ENCODE measurements around the gene MYLIP. TPM values are rescaled to one million over a fixed set of nuclear protein-coding genes. Genes with fewer than 3 reads are reported as not detected.

The MYLIP gene
- total and polyA plus RNA-seq, 8 donors = 6.6 to 20.2 (median 12.0) TPM

DNA sequence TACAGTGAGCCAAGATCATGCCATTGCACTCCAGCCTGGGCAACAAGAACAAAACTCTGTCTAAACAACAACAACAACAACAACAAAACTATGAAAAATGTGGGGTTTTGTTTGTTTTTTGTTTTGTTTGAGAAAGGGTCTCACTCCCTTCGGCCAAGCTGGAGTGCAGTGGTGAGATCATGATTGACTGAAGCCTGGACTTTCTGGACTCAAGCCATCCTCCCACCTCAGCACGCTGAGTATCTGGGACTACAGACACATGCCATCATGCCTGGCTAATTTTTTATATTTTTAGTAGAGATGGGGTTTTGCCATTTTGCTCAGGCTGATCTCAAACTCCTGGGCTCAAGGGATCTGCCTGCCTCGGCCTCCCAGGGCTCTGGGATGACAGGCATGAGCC lies 2.8 kb upstream of the MYLIP start:
- intact Hi-C loops (cut with DNase I) = loop anchor here in 1 of 3 donors (10.0 kb wide), 1 partner anchor 431 kb away; no protein-coding TSS in a partner anchor
- DNase-seq = no peak
- no peak overlapping the region for H3K27ac ChIP-seq
- no peak for ATAC-seq
- TF ChIP-seq, protein P1, sequence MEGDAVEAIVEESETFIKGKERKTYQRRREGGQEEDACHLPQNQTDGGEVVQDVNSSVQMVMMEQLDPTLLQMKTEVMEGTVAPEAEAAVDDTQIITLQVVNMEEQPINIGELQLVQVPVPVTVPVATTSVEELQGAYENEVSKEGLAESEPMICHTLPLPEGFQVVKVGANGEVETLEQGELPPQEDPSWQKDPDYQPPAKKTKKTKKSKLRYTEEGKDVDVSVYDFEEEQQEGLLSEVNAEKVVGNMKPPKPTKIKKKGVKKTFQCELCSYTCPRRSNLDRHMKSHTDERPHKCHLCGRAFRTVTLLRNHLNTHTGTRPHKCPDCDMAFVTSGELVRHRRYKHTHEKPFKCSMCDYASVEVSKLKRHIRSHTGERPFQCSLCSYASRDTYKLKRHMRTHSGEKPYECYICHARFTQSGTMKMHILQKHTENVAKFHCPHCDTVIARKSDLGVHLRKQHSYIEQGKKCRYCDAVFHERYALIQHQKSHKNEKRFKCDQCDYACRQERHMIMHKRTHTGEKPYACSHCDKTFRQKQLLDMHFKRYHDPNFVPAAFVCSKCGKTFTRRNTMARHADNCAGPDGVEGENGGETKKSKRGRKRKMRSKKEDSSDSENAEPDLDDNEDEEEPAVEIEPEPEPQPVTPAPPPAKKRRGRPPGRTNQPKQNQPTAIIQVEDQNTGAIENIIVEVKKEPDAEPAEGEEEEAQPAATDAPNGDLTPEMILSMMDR (IDR thresholded peaks at IDR 0.05) = no peak
- peaks cover 0 to under 1% (median under 1%) of the 10 kb centered on the region in 3 donors for H3K4me1 ChIP-seq
- no peaks in the 10 kb centered on the region for H3K9me3 ChIP-seq
- H3K36me3 ChIP-seq = no peaks in the 10 kb centered on the region
- no peak for FAIRE-seq
- H3K4me3 ChIP-seq = no peak overlapping the region
- H3K27me3 ChIP-seq = no peaks in the 10 kb centered on the region
- 92 to 94% methylated on average over 3 of the region's 3 CpGs for whole genome bisulfite sequencing, 2 donors

GRCh38 chr6:16126861-16127260 lies 2.0 kb upstream of the MYLIP start:
- intact Hi-C loops (cut with DNase I) = loop anchor here in 1 of 3 donors (10.0 kb wide), 1 partner anchor 432 kb away; no protein-coding TSS in a partner anchor
- Histone ChIP-seq H3K27ac (no peak overlapping the region), H3K9me3 (no peaks in the 10 kb centered on the region), H3K4me3 (no peak overlapping the region), H3K4me1 (peaks cover 7 to 9% (median 8%) of the 10 kb centered on the region in 3 donors), H3K36me3 (no peaks in the 10 kb centered on the region), H3K27me3 (no peaks in the 10 kb centered on the region)
- TF ChIP-seq, protein P1 (IDR thresholded peaks at IDR 0.05) = no peak
- 53 to 63% methylated on average over 5 of the region's 5 CpGs for WGBS, 2 donors
- FAIRE-seq (no peak), DNase-seq (no peak), ATAC-seq (no peak)

DNA sequence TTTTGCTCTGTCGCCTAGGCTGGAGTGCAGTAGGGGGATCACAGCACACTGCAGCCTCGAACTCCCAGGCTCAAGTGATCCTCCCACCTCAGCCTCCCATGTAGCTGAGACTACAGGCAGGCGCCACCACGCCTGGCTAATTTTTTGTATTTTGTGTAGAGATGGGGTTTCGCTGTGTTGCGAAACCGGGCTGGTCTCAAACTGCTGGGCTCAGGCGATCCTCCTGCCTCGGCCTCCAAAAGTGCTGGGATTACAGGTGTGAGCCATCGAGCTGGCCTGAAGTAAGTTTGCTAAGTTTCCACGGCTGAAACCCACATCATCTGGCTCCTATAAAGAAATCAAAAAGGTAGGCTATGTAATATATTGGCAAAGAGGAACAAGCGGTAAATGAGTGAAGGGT lies 1.4 kb upstream of the MYLIP start:
- FAIRE-seq (no peak), ATAC-seq (no peak), DNase-seq (no peak)
- no peaks in the 10 kb centered on the region for H3K27me3 ChIP-seq
- no peaks in the 10 kb centered on the region for H3K36me3 ChIP-seq
- TF ChIP-seq, protein P1 (IDR thresholded peaks at IDR 0.05) = no peak
- intact Hi-C loops (cut with DNase I) = loop anchor here in 1 of 3 donors (10.0 kb wide), 1 partner anchor 433 kb away; no protein-coding TSS in a partner anchor
- H3K4me1 ChIP-seq = peaks cover 13 to 14% (median 13%) of the 10 kb centered on the region in 3 donors
- no peak overlapping the region for H3K27ac ChIP-seq
- no peaks in the 10 kb centered on the region for H3K9me3 ChIP-seq
- H3K4me3 ChIP-seq = no peak overlapping the region
- WGBS, 2 donors = 97% methylated on average over 12 of the region's 12 CpGs

- no peaks in the 10 kb centered on the region for H3K9me3 ChIP-seq
- H3K27ac ChIP-seq = peak overlapping the region; percentile 88 to 98 (median 94)
- H3K4me3 ChIP-seq = peak overlapping the region; percentile 51 to 98 (median 95)
- no peaks in the 10 kb centered on the region for H3K36me3 ChIP-seq
- TF ChIP-seq, protein P1 (IDR thresholded peaks at IDR 0.05) = peak in 1 of 4 donors; percentile 2
- 0 to 1% methylated on average over 36 of the region's 36 CpGs for WGBS, 2 donors
- intact Hi-C loops (cut with DNase I) = loop anchor here in 1 of 3 donors (10.0 kb wide), 2 partner anchors 55 to 435 kb away; no protein-coding TSS in a partner anchor
- no peaks in the 10 kb centered on the region for H3K27me3 ChIP-seq
- peak; percentile 7 to 27 (median 18) for ATAC-seq
- DNase-seq = peak in 5 of 6 donors; percentile 38 to 82 (median 59)
- H3K4me1 ChIP-seq = peaks cover 22 to 26% (median 25%) of the 10 kb centered on the region in 3 donors
- FAIRE-seq = no peak
Observed at GRCh38 chr6:16129623-16130401, 926 bp downstream of the MYLIP start.

Data from pancreas (tissue), 10 donors.